ENCODE results near the gene ANTKMT.

DNA sequence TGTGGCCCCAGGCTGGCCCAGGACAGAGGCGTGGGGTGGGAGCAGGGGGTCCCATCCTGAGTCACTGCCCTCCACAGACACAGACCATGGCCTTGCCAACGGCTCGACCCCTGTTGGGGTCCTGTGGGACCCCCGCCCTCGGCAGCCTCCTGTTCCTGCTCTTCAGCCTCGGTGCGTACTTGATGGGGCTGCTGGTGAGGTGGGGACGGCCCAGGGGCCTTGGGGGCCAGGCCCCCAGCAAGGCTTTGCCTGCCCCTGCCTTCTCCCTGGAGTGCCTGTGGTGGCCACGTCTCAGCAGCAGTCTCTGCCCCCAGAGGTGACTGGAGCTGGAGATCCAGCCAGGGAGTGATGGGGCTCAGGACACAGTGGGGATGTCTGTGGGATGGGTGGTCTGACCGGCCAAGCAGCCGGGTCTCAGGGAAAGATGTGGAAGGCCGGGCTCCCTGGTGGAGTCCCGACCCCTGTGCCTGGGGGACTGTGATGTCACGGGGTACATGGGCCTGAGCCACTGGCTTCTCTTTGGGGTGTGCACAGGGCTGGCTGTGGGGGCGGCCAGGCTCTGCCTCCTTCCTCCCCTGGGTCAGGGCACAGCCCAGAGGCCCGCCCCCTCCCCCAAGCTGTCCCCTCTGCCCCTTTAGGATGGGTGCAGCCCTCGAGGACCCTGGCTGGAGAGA is 41.8 kb downstream of the ANTKMT start:
- no peak for TF ChIP-seq SIN3A (IDR thresholded peaks at IDR 0.05; ENCODE audit: borderline replicate concordance, insufficient read depth, low read length)
- no peak for TF ChIP-seq POLR2AphosphoS5 (IDR thresholded peaks at IDR 0.05; ENCODE audit: low read depth, low read length)
- no peak for TF ChIP-seq TAF1 (IDR thresholded peaks at IDR 0.05; ENCODE audit: borderline replicate concordance, insufficient read depth, low read length)
- no peak for TF ChIP-seq FOXP2 (optimal IDR thresholded peaks at IDR 0.05; ENCODE audit: borderline replicate concordance, extremely low read depth, extremely low read length, insufficient read depth)
